HG02763 (cell line): ENCODE data around the gene PEMT.

Source experiments
- ATAC-seq: cut with Tn5 transposase; IDR thresholded peaks from one replicate; pipeline ENCODE4 v1.9.1; 2021; ENCODE audit warnings: mild to moderate bottlenecking, moderate library complexity; ENCODE audit not compliant: unreplicated experiment

Gene PEMT

GRCh38 chr17:17518014-17518413 lies 73.5 kb downstream of the PEMT start:
- no peak for ATAC-seq

DNA sequence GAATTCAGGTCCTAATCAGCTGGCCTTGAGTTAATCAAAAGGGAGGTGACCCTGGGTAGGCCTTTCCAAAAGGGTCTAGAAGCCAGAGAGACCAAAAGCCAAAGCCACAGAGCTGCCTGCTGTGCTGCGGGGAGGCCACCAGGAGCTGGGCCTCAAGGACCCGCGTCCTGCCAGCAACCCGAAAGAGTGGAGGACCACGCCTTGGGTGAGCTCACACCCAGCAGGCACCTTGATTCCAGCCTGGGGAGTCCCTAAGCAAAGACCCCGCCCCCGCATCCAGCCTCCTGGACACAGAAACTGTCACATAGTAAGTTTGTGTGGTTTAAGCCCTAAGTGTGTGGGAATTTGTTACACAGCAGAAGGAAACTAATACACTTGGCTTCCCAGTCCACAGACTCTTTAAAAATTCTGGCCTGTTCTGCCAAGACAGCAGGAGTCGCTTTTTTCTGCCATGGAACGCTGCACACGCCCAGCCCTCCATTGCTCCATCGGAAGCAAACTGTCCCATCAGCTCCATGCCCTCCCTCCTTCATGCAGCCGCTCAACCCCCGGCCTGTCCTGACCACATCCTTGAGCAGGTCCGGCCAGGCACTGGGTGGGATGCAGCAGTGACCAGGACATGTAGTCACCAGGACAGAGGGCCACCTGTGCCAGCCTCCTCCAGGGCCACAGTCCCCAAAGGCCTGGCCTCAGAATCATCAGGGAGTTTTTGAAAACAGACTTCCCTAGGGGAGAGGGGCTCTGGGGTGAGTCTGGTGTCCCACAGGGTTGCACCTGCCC lies 74.4 kb downstream of the PEMT start:
- ATAC-seq = no peak

- no peak for ATAC-seq
Measured at GRCh38 chr17:17515934-17516930, 75.3 kb downstream of the PEMT start.

DNA sequence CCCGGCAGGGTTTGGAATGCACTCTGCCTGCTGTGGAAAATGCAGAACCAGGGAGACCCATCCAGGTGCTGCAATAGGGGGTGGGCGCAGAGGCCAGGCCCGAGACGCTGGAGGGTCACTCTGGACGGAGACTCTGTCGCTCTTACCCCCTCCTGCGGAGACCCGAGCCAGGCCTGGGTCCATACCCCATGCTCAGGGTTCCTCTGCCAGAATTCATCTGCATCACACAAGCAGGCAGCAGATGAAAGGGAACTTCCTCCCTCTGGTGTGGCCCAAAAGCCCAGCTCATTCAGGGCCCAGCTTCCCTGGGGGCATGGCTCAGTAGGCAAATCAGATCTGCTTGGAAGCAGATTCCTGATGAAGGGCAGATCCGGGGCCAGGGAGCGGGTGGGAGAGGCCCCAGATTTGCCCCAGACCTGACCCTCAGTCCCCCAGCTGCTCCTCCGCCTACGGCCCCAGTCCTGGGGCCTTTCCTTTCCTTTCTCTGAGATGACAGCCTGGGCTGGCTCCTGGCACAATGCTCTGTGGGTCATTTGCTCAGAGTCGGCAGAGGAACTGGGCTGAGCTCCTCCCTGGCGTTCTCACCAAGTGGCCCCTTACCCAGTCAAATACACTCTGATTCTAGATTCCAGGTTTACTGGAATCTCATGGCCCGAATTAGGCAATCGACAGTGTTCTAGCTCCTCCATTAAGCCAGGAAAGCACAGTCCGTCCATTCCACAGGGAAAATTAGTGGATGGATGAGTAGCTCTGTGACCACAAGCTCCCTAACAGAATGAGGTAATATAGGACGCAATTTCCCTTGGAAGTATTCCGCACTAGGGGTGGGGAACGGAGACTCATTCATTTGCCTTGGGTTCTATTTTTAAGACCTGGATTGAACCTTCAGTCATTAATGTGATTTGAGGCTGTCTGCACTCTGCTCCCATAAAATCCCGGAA lies 76.2 kb downstream of the PEMT start:
- no peak for ATAC-seq

DNA sequence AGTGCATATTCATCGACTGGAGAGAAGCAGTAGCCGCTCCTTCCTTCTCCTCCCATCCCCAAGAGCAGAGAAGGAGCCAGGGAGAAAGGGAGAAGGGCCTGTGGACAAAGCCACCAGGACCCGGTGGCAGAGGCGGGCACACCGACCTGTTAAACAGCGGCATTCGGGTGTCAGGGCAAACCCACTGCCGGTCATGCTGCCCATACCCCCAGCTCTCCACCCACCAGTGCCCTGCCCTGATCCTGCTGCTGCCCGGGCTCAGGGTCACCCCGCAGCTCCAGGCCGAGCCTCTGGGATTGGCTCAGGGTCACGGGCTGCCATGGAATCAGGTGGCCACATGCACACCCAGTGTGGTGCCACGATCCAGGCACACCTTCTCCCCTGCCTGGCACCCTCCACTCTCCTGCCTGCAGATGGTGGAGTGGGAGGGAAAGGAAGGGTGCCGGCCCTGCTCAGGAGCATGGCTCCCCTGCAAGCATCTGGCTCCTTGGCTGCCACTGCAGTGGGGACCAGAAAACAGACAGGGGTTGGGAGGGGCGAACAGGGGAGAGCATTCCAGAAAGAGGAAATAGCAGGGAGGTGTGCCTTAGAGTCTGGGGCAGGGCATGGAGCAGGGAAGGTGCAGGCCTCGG lies 77.0 kb downstream of the PEMT start:
- no peak for ATAC-seq

DNA sequence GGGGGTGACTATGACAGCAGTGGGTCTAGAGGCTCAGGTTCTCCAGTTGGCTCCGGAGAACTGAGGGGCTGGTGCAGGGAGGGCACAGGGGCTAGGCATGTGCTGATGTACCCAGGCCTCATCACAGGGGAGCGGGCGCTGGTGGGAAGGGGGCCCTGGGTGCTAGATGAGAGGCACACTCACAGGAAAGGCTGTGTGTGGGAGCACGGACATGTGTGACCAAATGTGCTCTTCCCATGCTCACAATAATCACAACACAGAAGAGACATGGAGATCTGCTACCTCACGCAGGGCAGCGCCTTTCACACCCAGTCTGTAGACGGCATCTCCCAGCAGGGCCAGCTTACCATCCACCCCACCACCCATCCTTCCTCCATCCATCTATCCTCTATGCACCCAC lies 77.9 kb downstream of the PEMT start:
- ATAC-seq = no peak

- no peak for ATAC-seq
Measured at GRCh38 chr17:17512866-17513265, 78.6 kb downstream of the PEMT start.

GRCh38 chr17:17511881-17512858 lies 79.3 kb downstream of the PEMT start:
- ATAC-seq = no peak

GRCh38 chr17:17511293-17511741 lies 80.2 kb downstream of the PEMT start:
- no peak for ATAC-seq

GRCh38 chr17:17510456-17511292 lies 80.8 kb downstream of the PEMT start:
- no peak for ATAC-seq

GRCh38 chr17:17509601-17510425 lies 81.7 kb downstream of the PEMT start:
- ATAC-seq = no peak

DNA sequence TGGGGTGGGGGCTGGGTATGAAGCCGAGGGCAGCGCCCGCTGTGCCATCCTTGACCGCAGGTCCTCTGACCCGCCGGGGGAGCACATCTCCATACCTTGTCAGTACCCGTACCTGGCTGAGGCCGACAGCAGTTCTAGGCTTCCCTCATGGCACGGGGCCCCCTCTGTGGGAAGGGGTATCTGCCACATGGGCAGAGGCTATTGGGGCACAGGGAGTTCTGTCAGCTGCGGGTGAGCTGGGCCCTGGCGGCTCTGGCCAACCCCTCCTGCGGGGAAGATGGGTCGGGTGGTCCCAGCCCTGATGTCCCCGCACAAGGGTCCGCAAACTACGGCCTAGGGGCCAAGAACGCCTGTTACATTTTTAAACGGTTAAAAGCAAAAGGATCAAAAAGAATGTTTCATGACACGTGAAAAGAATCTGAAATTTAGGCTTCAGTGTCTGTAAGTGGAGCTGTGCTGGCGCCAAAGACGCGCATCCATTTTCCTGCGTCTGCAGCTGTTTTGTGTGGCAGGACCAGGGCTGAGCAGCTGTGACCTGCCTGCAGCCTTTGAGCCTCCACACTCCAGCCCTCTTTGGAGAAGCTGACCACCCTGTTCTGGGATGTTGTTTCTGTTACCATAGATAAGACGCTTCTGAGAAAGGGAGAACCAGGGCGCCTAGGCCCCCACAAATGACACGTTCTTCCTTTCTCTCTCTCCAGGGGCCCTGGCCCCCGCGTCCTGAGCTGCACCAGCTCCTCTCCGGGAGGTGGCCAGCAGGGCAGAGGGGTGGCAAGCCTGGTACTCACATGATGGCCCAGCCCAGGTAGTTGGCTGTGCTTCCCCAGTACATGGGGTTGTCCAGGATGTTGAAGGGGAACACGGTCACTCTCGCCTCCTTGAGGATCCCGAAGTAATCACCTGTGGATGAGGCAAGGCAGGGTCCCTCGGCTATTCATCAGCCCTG lies 82.6 kb downstream of the PEMT start:
- no peak for ATAC-seq

DNA sequence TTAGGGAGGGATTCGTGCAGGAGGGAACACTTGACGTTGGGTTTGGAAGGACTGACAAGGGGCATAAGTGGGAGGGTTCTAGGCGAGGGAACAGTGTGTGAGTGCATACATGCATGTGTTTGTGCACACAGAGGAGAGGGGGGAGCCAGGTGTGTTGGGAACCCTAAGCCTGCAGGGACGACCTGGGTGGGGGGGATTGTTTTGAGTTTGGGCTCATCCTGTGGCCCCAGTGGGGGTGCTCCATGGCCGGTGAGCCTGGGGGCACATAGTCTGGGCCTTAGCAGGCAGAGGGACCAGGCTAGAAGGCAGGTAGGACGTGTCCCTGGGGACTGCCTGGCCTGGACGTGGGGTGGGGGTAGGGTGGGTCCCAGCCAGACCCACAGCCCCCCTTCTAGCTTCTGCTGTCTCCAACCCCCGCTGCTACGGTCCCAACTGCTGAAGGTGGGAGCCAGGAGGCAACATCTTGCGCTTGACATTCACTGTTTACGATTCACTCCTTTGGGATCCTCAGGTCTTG lies 83.4 kb downstream of the PEMT start:
- no peak for ATAC-seq

DNA sequence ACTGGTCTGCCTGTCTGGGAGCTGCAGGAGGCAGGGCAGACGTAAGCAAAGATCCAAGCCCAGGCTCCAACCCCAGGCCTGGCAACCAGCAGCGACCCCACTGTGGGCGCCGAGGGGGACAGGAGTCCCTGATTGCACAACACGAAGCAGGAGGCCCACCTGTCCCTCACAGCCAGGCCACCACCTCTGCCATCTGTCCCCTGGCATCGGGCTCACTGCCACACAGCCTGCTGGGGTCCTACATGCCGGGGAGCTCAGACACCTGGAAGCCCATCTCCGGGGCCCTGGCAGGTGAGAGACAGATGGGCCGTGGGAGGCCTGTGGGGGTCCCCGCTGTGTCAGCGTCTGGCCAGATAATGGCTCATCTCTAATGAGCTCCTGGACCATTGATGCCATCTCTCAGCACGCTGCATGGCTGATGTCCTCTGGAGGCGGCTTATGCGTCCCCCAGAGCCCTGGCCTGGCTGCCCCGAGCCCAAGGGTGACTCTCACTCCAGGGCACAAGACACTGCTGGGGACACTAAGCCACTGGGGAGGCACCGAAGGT lies 84.0 kb downstream of the PEMT start:
- no peak for ATAC-seq

- no peak for ATAC-seq
Measured at GRCh38 chr17:17506893-17507464, 84.5 kb downstream of the PEMT start.
